HG02840 (cell line): ENCODE data around the gene EMP1.

ENCODE experiments used
- ATAC-seq: cut with Tn5 transposase; IDR thresholded peaks from one replicate; pipeline ENCODE4 v1.9.1; 2021; ENCODE audit warnings: mild to moderate bottlenecking, moderate library complexity, moderate number of reproducible peaks; ENCODE audit not compliant: unreplicated experiment, low FRiP score

Gene EMP1

GRCh38 chr12:13215056-13215455, 18.5 kb downstream of the EMP1 start:
- ATAC-seq, result no peak

GRCh38 chr12:13218641-13219040, 22.1 kb downstream of the EMP1 start:
- no peak for ATAC-seq

- no peak for ATAC-seq
Observed at GRCh38 chr12:13219320-13219719, 22.8 kb downstream of the EMP1 start.

GRCh38 chr12:13220838-13221237, 24.3 kb downstream of the EMP1 start:
- no peak for ATAC-seq

- ATAC-seq, result no peak
Observed at GRCh38 chr12:13222076-13222475, 25.6 kb downstream of the EMP1 start.

- ATAC-seq, result no peak
Observed at GRCh38 chr12:13223179-13223804, 26.8 kb downstream of the EMP1 start.

- no peak for ATAC-seq
Observed at GRCh38 chr12:13223941-13224340, 27.4 kb downstream of the EMP1 start.

- ATAC-seq, result no peak
Observed at GRCh38 chr12:13227191-13227590, 30.7 kb downstream of the EMP1 start.

GRCh38 chr12:13228579-13228978, 32.1 kb downstream of the EMP1 start:
- no peak for ATAC-seq

- ATAC-seq, result no peak
Observed at GRCh38 chr12:13229504-13229903, 33.0 kb downstream of the EMP1 start.

- ATAC-seq, result no peak
Observed at GRCh38 chr12:13230500-13230899, 34.0 kb downstream of the EMP1 start.

- ATAC-seq, result no peak
Observed at GRCh38 chr12:13233830-13234641, 37.5 kb downstream of the EMP1 start.

GRCh38 chr12:13238204-13238603, 41.7 kb downstream of the EMP1 start:
- no peak for ATAC-seq

GRCh38 chr12:13241833-13242488, 45.4 kb downstream of the EMP1 start:
- ATAC-seq, result no peak

- ATAC-seq, result no peak
Observed at GRCh38 chr12:13242936-13243335, 46.4 kb downstream of the EMP1 start.

GRCh38 chr12:13243516-13244070, 47.1 kb downstream of the EMP1 start:
- no peak for ATAC-seq

GRCh38 chr12:13247596-13247995, 51.1 kb downstream of the EMP1 start:
- ATAC-seq, result no peak

- no peak for ATAC-seq
Observed at GRCh38 chr12:13248964-13249363, 52.4 kb downstream of the EMP1 start.

- ATAC-seq, result no peak
Observed at GRCh38 chr12:13250416-13250815, 53.9 kb downstream of the EMP1 start.

- no peak for ATAC-seq
Observed at GRCh38 chr12:13251521-13251920, 55.0 kb downstream of the EMP1 start.

GRCh38 chr12:13252024-13252423, 55.5 kb downstream of the EMP1 start:
- no peak for ATAC-seq
